Fibroblast of lung (primary cell): ENCODE measurements around the gene LRG1. TPM values are rescaled to one million over a fixed set of nuclear protein-coding genes. Genes with fewer than 3 reads are reported as not detected.

ENCODE experiments used
- DNase-seq, 2 donors: peaks; one replicate each; pipeline versions ENCODE4 v3.0.0 to v3.0.0-alpha.2; 2010; ENCODE audit warnings: low read depth in 2 of 2
- H2AFZ ChIP-seq: 2 replicates; pipeline ENCODE4 v1.5.1; 2012; ENCODE audit warnings: low read length, control low read depth, inconsistent platforms
- H3K27ac ChIP-seq: 2 replicates; pipeline ENCODE4 v1.5.1; 2011; ENCODE audit warnings: low read length, control low read depth; ENCODE audit not compliant: insufficient read depth
- H3K27me3 ChIP-seq: 2 replicates; pipeline ENCODE4 v1.5.1; 2011; ENCODE audit warnings: mild to moderate bottlenecking, low read length; ENCODE audit not compliant: control insufficient read depth, insufficient read depth
- H3K36me3 ChIP-seq: 2 replicates; pipeline ENCODE4 v1.5.1; 2011; ENCODE audit warnings: low read length; ENCODE audit not compliant: control insufficient read depth, insufficient read depth
- H3K4me1 ChIP-seq: 2 replicates; pipeline ENCODE4 v1.5.1; 2011; ENCODE audit warnings: low read length; ENCODE audit not compliant: control insufficient read depth, insufficient read depth; ENCODE audit errors: extremely low read depth
- H3K4me2 ChIP-seq: 2 replicates; pipeline ENCODE4 v1.5.1; 2011; ENCODE audit warnings: low read length, control low read depth; ENCODE audit not compliant: insufficient read depth; ENCODE audit errors: extremely low read depth
- H3K4me3 ChIP-seq, 4 experiments: fragments of 200-600 bp in 1 of 4; sonication (generic) in 1 of 4; replicated peaks in 1 of 4; 2 replicates each; pipeline ENCODE4 v1.5.1; 2011 to 2016; ENCODE audit warnings: low read length in 4 of 4, low read depth in 3 of 4, mild to moderate bottlenecking in 3 of 4, control low read depth in 2 of 4, inconsistent platforms in 1 of 4, mixed read lengths in 1 of 4; ENCODE audit not compliant: insufficient read depth in 1 of 4; ENCODE audit errors: control extremely low read depth in 1 of 4
- H3K79me2 ChIP-seq: 2 replicates; pipeline ENCODE4 v1.5.1; 2012; ENCODE audit warnings: mild to moderate bottlenecking, low read length, inconsistent platforms; ENCODE audit not compliant: control insufficient read depth, insufficient read depth
- H3K9ac ChIP-seq: 2 replicates; pipeline ENCODE4 v1.5.1; 2011; ENCODE audit warnings: mild to moderate bottlenecking, low read length, control low read depth; ENCODE audit not compliant: insufficient read depth
- H3K9me3 ChIP-seq: 2 replicates; pipeline ENCODE4 v1.5.1; 2012; ENCODE audit warnings: low read depth, low read length; ENCODE audit not compliant: control insufficient read depth, insufficient read depth
- H4K20me1 ChIP-seq: 2 replicates; pipeline ENCODE4 v1.5.1; 2011; ENCODE audit warnings: low read length; ENCODE audit not compliant: control insufficient read depth, insufficient read depth; ENCODE audit errors: extremely low read depth
- CTCF ChIP-seq, 2 donors: IDR thresholded peaks in 1 of 2; conservative IDR thresholded peaks in 1 of 2; 1 replicate in 1 of 2; 2 replicates in 1 of 2; pipeline ENCODE4 v1.5.1; 2011 to 2012; ENCODE audit warnings: low read length in 2 of 2, control low read depth in 1 of 2, inconsistent platforms in 1 of 2, low read depth in 1 of 2, mild to moderate bottlenecking in 1 of 2
- EZH2 ChIP-seq: IDR thresholded peaks from 2 replicates; pipeline ENCODE4 v1.5.1; 2012; ENCODE audit warnings: low read length, control low read depth, mild to moderate bottlenecking; ENCODE audit errors: missing control alignments
- polyA plus RNA-seq, 2 donors: library from polyadenylated mRNA; depleted of rRNA in 1 of 2; stranded (reverse) in 1 of 2; unstranded in 1 of 2; fragments of >200 nt; gene quantifications; 2 replicates each; pipeline ENCODE4 v1.2.1, GENCODE V29; 2011 to 2012; ENCODE audit warnings: missing spikeins in 1 of 2
- total RNA-seq: library from RNA; depleted of rRNA; stranded (reverse); fragments of >200 nt; gene quantifications from 2 replicates; pipeline ENCODE4 v1.2.1, GENCODE V29; 2014

LRG1 gene
- total and polyA plus RNA-seq, 2 donors (not counting 1 experiment from before 2014, with no cell fraction given): 0.10 TPM; not detected in 1

GRCh38 chr19:4553092-4553695 lies 13.4 kb upstream of the LRG1 start:
- Histone ChIP-seq H3K4me1 (no peaks in the 10 kb centered on the region), H3K9ac (no peak overlapping the region), H3K36me3 (no peaks in the 10 kb centered on the region), H3K4me3 (no peak overlapping the region), H3K27ac (no peak overlapping the region), H4K20me1 (no peaks in the 10 kb centered on the region), H3K27me3 (no peaks in the 10 kb centered on the region), H3K79me2 (no peaks in the 10 kb centered on the region), H2AFZ (no peak overlapping the region), H3K4me2 (no peak overlapping the region), H3K9me3 (no peaks in the 10 kb centered on the region)
- no peak for TF ChIP-seq EZH2
- no peak for TF ChIP-seq CTCF (conservative IDR thresholded peaks at IDR 0.05 in 1 of 2, IDR thresholded peaks at IDR 0.05 in 1 of 2; ENCODE audit: low read depth in 1 of 2, low read length in 2 of 2)
- no peak for DNase-seq

GRCh38 chr19:4552525-4552819 lies 12.6 kb upstream of the LRG1 start:
- Histone ChIP-seq H3K4me3 (no peak overlapping the region), H2AFZ (no peak overlapping the region), H4K20me1 (no peaks in the 10 kb centered on the region), H3K4me2 (no peak overlapping the region), H3K27ac (no peak overlapping the region), H3K9me3 (no peaks in the 10 kb centered on the region), H3K4me1 (no peaks in the 10 kb centered on the region), H3K79me2 (no peaks in the 10 kb centered on the region), H3K9ac (no peak overlapping the region), H3K36me3 (no peaks in the 10 kb centered on the region), H3K27me3 (no peaks in the 10 kb centered on the region)
- no peak for DNase-seq
- TF ChIP-seq CTCF (conservative IDR thresholded peaks at IDR 0.05 in 1 of 2, IDR thresholded peaks at IDR 0.05 in 1 of 2; ENCODE audit: low read depth in 1 of 2, low read length in 2 of 2) (no peak), EZH2 (no peak)

DNA sequence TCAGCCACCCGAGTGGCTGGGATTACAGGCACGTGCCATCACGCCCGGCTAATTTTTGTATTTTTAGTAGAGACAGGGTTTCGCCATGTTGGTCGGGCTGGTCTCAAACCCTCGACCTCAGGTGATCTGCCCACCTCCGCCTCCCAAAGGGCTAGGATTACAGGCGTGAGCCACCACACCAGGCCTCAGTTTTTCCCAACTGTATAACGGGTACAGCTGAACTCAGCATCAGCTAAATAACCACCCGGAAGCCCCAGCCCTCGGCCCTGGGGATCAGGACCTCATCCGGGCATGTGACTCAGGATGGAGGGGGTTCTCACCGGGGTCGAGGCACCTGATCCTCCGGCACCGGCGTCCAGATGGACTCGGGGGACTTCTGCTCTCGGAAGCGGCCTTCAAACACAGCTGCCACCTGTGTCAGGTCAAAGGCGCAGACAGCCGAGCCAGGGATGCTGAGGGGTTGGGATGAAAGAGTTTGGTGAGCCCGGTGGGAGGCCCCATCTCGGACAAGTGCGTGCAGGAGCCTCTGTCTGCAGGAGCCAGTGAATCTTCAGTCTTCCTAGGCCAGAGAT lies 10.7 kb upstream of the LRG1 start:
- Histone ChIP-seq H3K36me3 (no peaks in the 10 kb centered on the region), H3K27ac (no peak overlapping the region), H4K20me1 (no peaks in the 10 kb centered on the region), H2AFZ (no peak overlapping the region), H3K4me1 (no peaks in the 10 kb centered on the region), H3K9me3 (no peaks in the 10 kb centered on the region), H3K27me3 (no peaks in the 10 kb centered on the region), H3K79me2 (no peaks in the 10 kb centered on the region), H3K4me2 (no peak overlapping the region), H3K4me3 (no peak overlapping the region), H3K9ac (no peak overlapping the region)
- DNase-seq: no peak
- no peak for TF ChIP-seq EZH2
- no peak for TF ChIP-seq CTCF (conservative IDR thresholded peaks at IDR 0.05 in 1 of 2, IDR thresholded peaks at IDR 0.05 in 1 of 2; ENCODE audit: low read depth in 1 of 2, low read length in 2 of 2)
